HCEC 1CT (cell line): ENCODE data around the gene RHBDF2.
A peak's percentile ranks its signal among the peaks of the same experiment; 100 is the strongest.

ENCODE experiments used
- DNase-seq: peaks from one replicate; pipeline ENCODE4 v3.0.0-alpha.2; 2017

The RHBDF2 gene

DNA sequence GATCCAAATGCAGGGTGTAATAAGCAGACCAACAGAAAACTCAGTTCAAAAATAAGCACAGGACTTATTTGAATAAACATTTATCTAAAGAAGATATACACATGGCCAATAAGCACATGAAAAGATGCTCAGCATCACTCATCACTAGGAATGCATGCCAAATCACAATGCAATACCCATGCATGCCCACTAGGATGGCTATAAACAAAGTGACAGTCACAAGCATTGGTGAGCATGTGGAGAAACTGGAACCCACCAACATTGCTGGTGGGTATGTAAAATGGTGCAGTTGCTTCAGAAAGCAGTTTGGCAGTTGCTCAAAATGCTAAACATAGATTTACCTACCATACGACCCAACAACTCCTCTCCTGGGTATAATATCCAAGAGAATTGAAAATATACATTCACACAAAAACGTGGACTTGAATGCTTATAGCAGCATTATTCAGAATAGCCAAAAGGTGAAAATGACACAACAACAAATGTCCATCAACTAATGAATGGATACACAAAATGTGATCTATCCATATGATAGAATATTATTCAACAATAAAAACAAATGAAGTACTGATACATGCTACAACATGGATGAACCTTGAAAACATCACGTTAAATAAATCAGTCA lies 68.4 kb downstream of the RHBDF2 start:
- DNase-seq, result peak; percentile 39

DNA sequence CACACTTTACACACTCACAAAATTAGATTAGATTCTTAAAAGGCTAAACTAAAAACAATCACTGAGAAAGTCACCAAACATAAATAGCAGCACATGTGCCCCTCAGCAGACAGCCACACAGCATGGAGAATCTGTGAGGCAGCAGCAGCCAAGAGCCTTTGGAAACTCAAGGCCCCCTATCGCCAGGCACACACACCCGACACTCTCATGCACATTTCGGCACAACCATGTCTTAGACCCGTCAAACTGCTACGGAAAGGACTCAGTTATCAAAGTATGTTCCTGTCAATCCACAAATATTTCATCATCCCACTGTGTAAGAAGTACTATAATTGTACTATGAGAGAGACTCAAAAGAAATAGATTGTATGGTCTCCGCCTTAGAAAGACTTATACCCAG lies 69.2 kb downstream of the RHBDF2 start:
- DNase-seq, result no peak

DNA sequence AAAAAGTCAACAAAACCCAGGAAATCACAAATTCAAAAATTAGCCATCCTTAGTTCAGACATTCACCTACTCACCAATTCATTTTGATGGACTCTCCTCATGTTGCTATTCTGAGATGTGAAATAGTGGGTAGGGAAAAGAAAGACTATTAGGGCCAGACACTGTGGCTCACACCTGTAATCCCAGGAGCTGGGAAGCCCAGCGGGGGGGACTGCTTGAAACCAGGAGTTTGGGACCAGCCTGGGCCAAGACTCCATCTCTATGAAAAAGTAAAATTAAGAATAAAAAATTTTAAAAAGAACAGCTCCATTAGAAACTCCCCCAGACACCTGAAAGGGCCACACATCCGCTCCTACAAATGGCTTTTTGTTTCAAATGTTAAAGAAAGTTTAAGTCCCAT lies 69.7 kb downstream of the RHBDF2 start:
- DNase-seq, result no peak

DNA sequence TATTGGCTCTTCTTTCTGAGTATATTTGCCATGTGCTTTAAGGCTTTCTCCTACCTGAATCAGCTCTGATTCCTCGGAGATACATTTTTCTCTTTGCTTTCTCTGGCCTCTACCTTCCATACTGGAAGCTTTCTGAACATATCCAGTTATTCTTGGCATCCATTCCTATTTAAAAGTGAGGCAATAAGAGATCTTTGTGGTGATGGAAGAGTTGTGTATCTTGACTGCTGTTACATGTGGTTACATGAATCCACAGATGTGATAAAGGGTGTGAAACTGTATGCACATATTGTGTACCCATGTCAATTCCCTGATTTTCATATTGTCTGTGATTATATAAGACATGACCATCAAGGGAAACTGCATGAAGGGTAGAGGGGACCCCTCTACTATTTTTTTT lies 72.7 kb downstream of the RHBDF2 start:
- no peak for DNase-seq

DNA sequence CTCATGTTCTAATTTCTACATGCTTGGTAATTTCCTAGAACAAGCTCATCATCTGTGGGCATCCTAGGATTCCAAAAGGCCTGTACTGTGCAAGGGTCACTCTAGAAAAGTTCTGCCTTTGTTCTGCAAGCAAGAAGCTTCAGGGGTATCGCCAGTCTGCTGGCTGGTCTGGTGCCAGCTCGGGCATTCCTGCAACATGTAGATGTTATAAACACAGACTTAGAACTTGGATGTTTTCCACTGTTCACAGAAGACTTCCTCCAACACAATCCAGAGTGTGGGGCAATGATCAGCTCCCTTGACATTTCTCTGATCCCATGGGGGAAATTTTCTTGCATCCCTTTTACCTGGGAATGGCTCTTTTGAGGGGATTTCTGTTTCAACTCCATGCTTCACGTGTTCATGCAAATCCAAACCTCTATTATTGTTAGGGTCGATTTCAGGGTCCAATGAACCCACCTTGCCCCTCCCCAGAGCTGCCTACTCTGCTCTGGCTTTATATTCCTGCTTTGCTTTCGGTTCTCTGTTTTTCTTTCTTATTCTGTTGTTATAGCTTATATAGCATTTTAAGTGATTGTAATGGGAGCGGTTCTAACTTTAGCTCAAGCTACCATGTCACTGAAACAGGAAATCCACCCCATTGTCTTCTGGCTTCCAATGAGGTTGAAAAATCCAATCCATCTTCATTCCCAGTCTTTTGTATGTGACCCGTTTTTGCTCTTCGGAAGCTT lies 73.6 kb downstream of the RHBDF2 start:
- peak; percentile 25 for DNase-seq

DNA sequence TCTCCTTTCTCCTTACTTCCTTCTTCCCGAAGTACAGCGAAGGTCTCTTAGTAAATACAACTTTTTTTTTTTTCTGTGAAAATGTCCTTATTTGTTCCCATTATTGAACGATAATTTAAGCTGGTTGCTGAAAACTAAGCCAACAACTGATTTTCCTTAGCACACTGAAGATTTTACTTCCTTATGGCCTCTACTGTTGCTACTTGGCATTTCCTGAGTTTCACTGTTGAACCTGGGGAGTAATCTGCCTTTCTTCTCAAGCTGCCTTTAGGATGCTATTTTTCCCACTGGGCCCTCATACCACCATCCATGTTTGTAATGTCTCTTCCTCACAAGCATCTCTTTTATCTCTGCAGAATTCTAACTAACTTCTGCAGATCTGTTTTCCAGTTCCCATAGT lies 74.4 kb downstream of the RHBDF2 start:
- DNase-seq, result no peak

DNA sequence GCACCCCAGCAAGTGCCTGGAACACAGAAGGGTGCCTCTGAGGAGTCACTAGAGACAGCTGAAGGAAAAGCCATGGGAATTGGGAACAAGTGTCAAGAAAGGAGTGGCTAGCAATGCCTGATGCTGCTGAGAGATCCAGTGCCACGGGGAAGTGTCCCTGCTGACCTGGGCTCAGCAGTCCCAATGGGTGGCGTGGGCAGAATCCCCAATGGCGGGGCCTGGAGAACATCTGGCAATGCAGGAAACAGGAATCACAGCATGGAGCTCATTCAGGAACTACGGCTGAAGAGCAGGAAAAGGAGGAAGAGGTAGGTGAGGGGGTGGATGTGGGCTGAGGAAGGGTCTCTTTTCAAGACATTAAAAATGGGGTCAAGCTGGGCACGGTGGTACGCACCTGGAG lies 78.4 kb downstream of the RHBDF2 start:
- DNase-seq, result no peak

DNA sequence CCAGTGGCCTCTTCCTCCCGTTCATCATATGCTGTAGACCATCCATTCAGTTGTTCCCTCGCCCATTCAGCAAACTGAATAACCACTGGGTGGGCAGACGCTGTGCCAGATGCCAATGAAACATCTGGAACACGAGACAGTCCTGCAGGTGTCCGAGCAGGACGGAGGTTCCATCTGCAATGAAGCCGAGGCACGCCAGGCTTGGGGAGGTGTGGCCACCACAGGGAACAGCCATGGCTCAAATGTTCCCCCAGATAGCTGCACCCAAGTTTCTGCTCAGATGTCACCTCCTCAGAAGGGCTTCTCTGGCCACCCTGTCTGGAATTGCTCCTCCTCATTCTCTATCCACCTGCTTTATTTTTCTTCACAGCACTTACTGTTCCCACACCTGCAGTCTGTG lies 78.8 kb downstream of the RHBDF2 start:
- DNase-seq, result no peak

DNA sequence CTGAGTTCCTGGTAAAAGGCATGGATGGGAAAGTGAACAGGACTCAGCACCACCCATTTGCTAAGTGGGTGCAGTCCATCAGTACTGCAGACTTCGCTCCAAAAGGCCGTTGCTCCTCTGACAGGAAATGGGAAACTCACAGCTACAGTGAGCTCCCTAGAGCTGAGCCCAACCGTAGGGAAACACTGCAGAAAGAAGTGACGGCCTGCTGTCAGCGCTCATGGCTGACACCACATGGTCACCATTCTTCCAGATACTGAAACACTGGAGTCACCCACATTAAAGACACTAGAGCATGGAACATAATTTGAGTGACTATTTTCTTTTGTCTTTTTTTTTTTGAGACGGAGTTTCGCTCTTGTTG lies 80.2 kb downstream of the RHBDF2 start:
- no peak for DNase-seq
